ENCODE results near the gene RNF20.
"Not testable (repeated sequence)": the region's sequence is repeated elsewhere in the genome, so short reads cannot be mapped to it uniquely, and the experiment has no call there.

RNF20 gene

DNA sequence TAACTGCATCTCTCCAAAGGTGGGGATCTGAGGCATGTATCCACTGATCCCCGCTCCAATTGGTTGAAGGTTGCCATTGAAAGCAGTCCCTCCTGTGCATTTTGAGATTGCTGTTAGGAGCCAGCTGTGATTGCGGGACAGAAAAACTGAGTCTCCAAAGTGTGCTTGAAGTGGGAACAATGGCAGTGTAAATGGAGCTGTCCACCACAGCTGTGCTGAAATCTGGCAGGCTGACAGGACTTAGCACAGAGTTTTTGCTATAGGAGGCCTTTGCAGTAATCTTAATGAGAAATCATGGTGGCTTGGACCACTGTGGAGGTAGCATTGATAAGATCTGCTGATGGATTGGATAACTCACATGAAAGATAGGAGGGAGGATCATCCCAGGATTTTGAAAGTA lies 3.3 kb downstream of the RNF20 start:
- H3K36me3 ChIP-seq (ENCODE audit: control insufficient read depth in 2 of 2, insufficient read depth in 1 of 2, low read length in 2 of 2), result peaks cover 8 to 62% of the 10 kb centered on the region in 2 experiments
- no peak overlapping the region for H3K4me3 ChIP-seq (ENCODE audit: low read depth, low read length)
- no peaks in the 10 kb centered on the region for H3K9me3 ChIP-seq (ENCODE audit: control insufficient read depth, insufficient read depth, low read depth, low read length)
- H3K27ac ChIP-seq (ENCODE audit: extremely low read depth, low read depth, low read length), result no peak overlapping the region
- ChIA-PET POLR2A (interaction anchor here (1.2 kb wide), 1 partner anchor 138 kb away, joined by 3 read pairs; the partner anchor contains the start of genes MRPL50 and ZNF189), CTCF (interaction anchor here (2.0 to 19.2 kb wide), 2 partner anchors 74 to 88 kb away, joined by 8 to 396 read pairs; no protein-coding TSS in a partner anchor)
- no peaks in the 10 kb centered on the region for H3K4me1 ChIP-seq (ENCODE audit: control insufficient read depth, insufficient read depth, low read length)
- TF ChIP-seq ZBTB1 (tag by site-specific recombination; IDR thresholded peaks at IDR 0.05), result no peak
- TF ChIP-seq, protein P1, sequence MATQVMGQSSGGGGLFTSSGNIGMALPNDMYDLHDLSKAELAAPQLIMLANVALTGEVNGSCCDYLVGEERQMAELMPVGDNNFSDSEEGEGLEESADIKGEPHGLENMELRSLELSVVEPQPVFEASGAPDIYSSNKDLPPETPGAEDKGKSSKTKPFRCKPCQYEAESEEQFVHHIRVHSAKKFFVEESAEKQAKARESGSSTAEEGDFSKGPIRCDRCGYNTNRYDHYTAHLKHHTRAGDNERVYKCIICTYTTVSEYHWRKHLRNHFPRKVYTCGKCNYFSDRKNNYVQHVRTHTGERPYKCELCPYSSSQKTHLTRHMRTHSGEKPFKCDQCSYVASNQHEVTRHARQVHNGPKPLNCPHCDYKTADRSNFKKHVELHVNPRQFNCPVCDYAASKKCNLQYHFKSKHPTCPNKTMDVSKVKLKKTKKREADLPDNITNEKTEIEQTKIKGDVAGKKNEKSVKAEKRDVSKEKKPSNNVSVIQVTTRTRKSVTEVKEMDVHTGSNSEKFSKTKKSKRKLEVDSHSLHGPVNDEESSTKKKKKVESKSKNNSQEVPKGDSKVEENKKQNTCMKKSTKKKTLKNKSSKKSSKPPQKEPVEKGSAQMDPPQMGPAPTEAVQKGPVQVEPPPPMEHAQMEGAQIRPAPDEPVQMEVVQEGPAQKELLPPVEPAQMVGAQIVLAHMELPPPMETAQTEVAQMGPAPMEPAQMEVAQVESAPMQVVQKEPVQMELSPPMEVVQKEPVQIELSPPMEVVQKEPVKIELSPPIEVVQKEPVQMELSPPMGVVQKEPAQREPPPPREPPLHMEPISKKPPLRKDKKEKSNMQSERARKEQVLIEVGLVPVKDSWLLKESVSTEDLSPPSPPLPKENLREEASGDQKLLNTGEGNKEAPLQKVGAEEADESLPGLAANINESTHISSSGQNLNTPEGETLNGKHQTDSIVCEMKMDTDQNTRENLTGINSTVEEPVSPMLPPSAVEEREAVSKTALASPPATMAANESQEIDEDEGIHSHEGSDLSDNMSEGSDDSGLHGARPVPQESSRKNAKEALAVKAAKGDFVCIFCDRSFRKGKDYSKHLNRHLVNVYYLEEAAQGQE (tag by site-specific recombination; IDR thresholded peaks at IDR 0.05), result peak; percentile 92

DNA sequence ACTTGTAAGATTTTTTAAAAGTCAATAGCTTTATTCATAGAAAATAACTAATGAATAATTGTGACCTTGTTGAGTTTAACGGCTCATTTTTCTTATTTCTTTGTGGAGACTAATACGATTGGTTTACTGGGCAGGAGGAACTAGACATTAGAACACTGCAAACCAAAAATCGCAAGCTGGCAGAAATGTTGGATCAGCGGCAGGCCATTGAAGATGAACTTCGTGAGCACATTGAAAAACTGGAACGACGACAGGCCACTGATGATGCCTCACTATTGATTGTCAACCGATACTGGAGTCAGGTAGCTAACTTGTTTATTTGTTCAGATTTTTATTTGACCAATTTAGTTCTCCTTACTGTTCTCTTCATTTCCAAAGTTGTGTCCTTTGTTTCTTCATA lies 6.4 kb downstream of the RNF20 start:
- Histone ChIP-seq H3K36me3 (ENCODE audit: control insufficient read depth in 2 of 2, insufficient read depth in 1 of 2, low read length in 2 of 2) (peaks cover 8 to 93% of the 10 kb centered on the region in 2 experiments), H3K4me3 (ENCODE audit: low read depth, low read length) (no peak overlapping the region), H3K27ac (ENCODE audit: extremely low read depth, low read depth, low read length) (no peak overlapping the region), H3K4me1 (ENCODE audit: control insufficient read depth, insufficient read depth, low read length) (no peaks in the 10 kb centered on the region), H3K9me3 (ENCODE audit: control insufficient read depth, insufficient read depth, low read depth, low read length) (no peaks in the 10 kb centered on the region)
- CTCF ChIA-PET, result interaction anchor here (0.6 to 19.2 kb wide), 4 partner anchors 22 to 219 kb away, joined by 3 to 396 read pairs (median 3); no protein-coding TSS in a partner anchor
- POLR2A ChIA-PET, result no interaction called here
- TF ChIP-seq, protein P2, sequence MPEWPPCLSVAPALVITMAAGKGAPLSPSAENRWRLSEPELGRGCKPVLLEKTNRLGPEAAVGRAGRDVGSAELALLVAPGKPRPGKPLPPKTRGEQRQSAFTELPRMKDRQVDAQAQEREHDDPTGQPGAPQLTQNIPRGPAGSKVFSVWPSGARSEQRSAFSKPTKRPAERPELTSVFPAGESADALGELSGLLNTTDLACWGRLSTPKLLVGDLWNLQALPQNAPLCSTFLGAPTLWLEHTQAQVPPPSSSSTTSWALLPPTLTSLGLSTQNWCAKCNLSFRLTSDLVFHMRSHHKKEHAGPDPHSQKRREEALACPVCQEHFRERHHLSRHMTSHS (tag by site-specific recombination; IDR thresholded peaks at IDR 0.05), result no peak
- TF ChIP-seq, protein P3, sequence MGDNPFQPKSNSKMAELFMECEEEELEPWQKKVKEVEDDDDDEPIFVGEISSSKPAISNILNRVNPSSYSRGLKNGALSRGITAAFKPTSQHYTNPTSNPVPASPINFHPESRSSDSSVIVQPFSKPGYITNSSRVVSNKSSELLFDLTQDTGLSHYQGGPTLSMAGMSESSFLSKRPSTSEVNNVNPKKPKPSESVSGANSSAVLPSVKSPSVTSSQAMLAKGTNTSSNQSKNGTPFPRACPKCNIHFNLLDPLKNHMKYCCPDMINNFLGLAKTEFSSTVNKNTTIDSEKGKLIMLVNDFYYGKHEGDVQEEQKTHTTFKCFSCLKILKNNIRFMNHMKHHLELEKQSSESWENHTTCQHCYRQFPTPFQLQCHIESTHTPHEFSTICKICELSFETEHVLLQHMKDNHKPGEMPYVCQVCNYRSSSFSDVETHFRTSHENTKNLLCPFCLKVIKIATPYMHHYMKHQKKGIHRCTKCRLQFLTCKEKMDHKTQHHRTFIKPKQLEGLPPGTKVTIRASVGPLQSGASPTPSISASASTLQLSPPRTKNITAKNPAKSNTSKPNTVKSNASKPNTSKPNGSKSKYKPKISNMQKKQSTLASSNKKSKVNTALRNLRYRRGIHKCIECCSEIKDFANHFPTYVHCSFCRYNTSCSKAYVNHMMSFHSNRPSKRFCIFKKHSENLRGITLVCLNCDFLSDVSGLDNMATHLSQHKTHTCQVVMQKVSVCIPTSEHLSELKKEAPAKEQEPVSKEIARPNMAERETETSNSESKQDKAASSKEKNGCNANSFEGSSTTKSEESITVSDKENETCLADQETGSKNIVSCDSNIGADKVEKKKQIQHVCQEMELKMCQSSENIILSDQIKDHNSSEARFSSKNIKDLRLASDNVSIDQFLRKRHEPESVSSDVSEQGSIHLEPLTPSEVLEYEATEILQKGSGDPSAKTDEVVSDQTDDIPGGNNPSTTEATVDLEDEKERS (tag by site-specific recombination; IDR thresholded peaks at IDR 0.05), result no peak
- no peak for TF ChIP-seq YY1 (tag by site-specific recombination; IDR thresholded peaks at IDR 0.05)
- TF ChIP-seq ZNF174 (tag by site-specific recombination; IDR thresholded peaks at IDR 0.05), result no peak
- no peak for TF ChIP-seq ZNF211 (tag by site-specific recombination; IDR thresholded peaks at IDR 0.05; ENCODE audit: low read depth)
- no peak for TF ChIP-seq ZNF239 (tag by site-specific recombination; IDR thresholded peaks at IDR 0.05)
- no peak for TF ChIP-seq ZNF707 (tag by site-specific recombination; IDR thresholded peaks at IDR 0.05)
- no peak for TF ChIP-seq ZNF132 (tag by site-specific recombination; IDR thresholded peaks at IDR 0.05; ENCODE audit: borderline replicate concordance)

DNA sequence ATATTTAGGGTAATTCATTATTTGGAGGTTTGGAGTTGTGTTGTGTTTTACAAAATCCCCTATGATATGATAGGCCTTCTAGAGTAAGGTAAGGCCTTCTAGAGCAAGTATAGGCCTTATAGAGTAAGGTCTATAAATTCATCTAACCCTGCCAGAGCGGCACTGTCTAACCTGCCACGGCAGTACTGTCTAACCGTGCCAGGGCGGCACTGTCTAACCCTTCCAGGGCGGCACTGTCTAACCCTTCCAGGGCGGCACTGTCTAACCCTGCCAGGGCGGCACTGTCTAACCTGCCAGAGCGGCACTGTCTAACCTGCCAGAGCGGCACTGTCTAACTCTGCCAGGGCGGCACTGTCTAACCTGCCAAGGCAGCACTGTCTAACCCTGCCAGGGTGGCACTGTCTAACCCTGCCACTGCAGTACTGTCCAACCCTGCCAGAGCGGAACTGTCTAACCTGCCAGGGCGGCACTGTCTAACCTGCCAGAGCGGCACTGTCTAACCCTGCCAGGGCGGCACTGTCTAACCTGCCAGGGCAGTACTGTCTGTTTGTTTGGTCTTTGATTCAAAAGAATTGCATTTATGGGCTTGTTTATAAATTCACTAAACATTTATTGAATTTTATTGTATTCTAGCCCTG lies 9.6 kb downstream of the RNF20 start:
- POLR2A ChIA-PET, result no interaction called here
- CTCF ChIA-PET, result interaction anchor here (1.2 to 19.2 kb wide), 5 partner anchors 7 to 84 kb away, joined by 3 to 396 read pairs (median 5); no protein-coding TSS in a partner anchor
- Histone ChIP-seq H3K4me3 (ENCODE audit: low read depth, low read length) (no peak overlapping the region), H3K9me3 (ENCODE audit: control insufficient read depth, insufficient read depth, low read depth, low read length) (no peaks in the 10 kb centered on the region), H3K4me1 (ENCODE audit: control insufficient read depth, insufficient read depth, low read length) (no peaks in the 10 kb centered on the region), H3K36me3 (ENCODE audit: control insufficient read depth in 2 of 2, insufficient read depth in 1 of 2, low read length in 2 of 2) (peaks cover 14 to 91% of the 10 kb centered on the region in 2 experiments), H3K27ac (ENCODE audit: extremely low read depth, low read depth, low read length) (no peak overlapping the region)
- no peak for TF ChIP-seq ZNF341 (tag by site-specific recombination; IDR thresholded peaks at IDR 0.05; ENCODE audit: low read depth)
- TF ChIP-seq BCL11B (tag by site-specific recombination; IDR thresholded peaks at IDR 0.05; ENCODE audit: low read depth), result no peak
- no peak for TF ChIP-seq KLF10 (tag by site-specific recombination; IDR thresholded peaks at IDR 0.05)
- TF ChIP-seq, protein P4, sequence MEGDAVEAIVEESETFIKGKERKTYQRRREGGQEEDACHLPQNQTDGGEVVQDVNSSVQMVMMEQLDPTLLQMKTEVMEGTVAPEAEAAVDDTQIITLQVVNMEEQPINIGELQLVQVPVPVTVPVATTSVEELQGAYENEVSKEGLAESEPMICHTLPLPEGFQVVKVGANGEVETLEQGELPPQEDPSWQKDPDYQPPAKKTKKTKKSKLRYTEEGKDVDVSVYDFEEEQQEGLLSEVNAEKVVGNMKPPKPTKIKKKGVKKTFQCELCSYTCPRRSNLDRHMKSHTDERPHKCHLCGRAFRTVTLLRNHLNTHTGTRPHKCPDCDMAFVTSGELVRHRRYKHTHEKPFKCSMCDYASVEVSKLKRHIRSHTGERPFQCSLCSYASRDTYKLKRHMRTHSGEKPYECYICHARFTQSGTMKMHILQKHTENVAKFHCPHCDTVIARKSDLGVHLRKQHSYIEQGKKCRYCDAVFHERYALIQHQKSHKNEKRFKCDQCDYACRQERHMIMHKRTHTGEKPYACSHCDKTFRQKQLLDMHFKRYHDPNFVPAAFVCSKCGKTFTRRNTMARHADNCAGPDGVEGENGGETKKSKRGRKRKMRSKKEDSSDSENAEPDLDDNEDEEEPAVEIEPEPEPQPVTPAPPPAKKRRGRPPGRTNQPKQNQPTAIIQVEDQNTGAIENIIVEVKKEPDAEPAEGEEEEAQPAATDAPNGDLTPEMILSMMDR (tag by site-specific recombination; IDR thresholded peaks at IDR 0.05), result no peak
- no peak for TF ChIP-seq ZNF529 (tag by site-specific recombination; IDR thresholded peaks at IDR 0.05; ENCODE audit: insufficient replicate concordance)
- TF ChIP-seq ZBTB7A (tag by site-specific recombination; IDR thresholded peaks at IDR 0.05; ENCODE audit: low read depth), result no peak

DNA sequence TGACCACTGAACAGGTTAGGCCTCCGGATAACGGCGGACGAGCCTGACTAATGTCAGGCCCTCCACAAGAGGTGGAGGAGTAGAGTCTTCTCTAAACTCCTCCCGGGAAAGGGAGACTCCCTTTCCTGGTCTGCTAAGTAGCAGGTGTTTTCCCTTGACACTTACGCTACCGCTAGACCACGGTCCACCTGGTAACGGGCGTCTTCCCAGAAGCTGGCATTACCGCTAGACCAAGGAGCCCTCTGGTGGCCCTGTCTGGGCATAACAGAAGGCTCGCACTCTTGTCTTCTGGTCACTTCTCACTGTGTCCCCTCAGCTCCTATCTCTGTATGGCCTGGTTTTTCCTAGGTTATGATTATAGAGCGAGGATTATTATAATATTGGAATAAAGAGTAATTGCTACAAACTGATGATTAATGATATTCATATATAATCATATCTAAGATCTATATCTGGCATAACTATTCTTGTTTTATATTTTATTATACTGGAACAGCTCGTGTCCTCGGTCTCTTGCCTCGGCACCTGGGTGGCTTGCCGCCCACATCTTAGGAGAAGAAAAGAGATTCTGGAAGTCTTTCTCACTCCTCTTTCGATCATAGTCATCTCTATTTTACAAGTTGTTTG lies 15.9 kb downstream of the RNF20 start:
- H3K27ac ChIP-seq (ENCODE audit: extremely low read depth, low read depth, low read length); POLR2A ChIA-PET; H3K4me1 ChIP-seq (ENCODE audit: control insufficient read depth, insufficient read depth, low read length); H3K4me3 ChIP-seq (ENCODE audit: low read depth, low read length); H3K9me3 ChIP-seq (ENCODE audit: control insufficient read depth, insufficient read depth, low read depth, low read length): not testable (repeated sequence)
- CTCF ChIA-PET, result interaction anchor here (0.7 to 1.1 kb wide), 2 partner anchors 69 to 100 kb away, joined by 3 to 4 read pairs; no protein-coding TSS in a partner anchor
- H3K36me3 ChIP-seq (ENCODE audit: control insufficient read depth in 2 of 2, insufficient read depth in 1 of 2, low read length in 2 of 2), result peaks cover 22 to 91% of the 10 kb centered on the region in 2 experiments; a peak in 2 of 3 replicates

Measured in HEK293 (cell line).